ENCODE results near the gene FOXO3.

DNA sequence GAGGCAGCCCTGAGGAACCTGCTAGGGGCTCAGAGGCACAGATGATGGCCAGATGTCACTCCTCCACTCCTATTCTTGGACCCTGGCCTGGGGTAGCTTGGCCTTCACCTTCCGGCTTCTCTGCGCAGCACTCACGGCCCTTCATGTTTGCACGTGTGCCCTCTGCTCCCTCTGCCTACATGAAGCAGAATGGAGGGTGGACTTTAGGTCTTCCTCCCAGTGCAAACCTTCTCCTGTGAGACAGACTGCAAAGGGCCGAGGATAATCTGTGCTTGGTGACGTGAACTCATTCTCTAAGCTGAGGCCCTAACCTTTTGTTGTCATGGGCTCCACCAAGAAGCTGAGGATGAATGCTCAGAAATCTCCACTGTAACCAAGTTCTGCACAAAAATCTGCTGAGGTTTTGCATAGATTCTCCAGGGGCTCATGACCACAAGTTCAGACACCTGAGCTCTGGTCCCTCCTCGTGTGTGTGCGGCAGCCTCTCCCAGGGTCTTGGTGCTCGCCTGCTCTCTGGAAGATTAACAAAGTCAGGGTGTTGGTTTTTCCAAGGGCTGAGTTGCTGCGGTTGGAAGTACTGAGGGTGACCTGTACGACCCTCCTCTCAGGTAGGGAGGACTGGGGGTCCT lies 25.5 kb upstream of the FOXO3 start:
- no peak for TF ChIP-seq GATA2 (IDR thresholded peaks at IDR 0.05; ENCODE audit: low read depth, low read length)
- no peak for TF ChIP-seq GATA3 (IDR thresholded peaks at IDR 0.05; ENCODE audit: low read depth, low read length)

Measured in SH-SY5Y (cell line).